HG02943 (cell line): ENCODE data around the gene HNRNPM.

Experiments
- ATAC-seq: cut with Tn5 transposase; IDR thresholded peaks from one replicate; pipeline ENCODE4 v1.9.1; 2021; ENCODE audit warnings: mild to moderate bottlenecking, low read depth, moderate library complexity; ENCODE audit not compliant: unreplicated experiment

The HNRNPM gene

GRCh38 chr19:8457209-8457608 is 12.4 kb downstream of the HNRNPM start:
- no peak for ATAC-seq

- ATAC-seq: no peak
Observed at GRCh38 chr19:8457827-8458226, 13.1 kb downstream of the HNRNPM start.

DNA sequence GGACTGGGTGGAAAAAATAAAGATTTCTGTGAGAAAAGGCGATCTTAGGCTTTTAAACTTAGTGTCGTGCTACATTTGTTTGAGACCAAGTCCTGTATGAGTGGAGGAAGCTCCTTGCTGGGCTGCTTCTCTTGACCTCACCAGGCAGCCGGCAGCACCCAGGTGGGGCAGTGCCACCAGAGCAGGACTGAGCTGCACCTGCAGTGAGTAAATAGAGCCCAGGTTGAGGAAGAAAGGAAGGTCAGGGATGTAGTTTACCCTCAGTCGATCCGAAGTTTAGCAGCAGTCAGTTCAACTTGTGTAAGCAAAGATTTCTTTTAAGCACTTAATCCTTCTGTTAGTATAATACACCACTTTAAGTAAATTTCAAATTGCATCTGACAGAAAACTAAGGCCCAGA is 13.6 kb downstream of the HNRNPM start:
- no peak for ATAC-seq

GRCh38 chr19:8459095-8459494 is 14.3 kb downstream of the HNRNPM start:
- no peak for ATAC-seq

DNA sequence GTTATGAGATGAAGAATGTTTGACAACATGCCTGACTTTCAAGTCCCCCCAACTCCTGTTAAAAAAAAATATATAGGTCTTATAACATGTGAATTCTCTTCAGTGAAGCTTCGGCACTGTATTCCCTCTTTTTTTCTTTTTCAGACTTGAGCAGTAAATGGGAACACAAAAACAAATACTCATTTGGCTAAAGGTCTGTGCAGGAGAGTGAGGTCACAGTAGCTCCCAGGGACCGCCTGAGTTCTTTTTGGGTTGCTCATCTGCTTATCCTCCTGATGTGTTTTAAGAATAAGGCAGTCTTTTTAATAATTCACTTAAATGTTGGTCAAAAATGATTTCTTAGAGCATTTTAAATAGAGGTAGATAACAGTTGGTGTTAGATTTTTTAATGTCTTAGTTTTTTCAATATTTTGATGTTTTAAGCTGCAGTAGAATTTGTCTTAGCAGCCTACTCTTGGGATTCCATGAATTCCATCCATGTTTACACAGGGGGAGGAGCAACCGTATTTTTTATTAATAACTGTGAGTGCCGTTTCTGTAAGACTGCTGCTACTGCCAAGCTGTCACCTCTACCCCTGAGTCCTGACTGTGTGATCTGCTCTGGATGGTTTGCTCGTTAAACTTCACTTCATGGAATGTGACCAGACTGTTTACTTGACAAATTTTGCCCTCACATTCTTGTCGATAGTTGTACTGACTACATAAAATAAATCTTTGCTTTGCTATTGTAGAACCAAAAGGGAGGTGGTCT is 14.9 kb downstream of the HNRNPM start:
- ATAC-seq: no peak

DNA sequence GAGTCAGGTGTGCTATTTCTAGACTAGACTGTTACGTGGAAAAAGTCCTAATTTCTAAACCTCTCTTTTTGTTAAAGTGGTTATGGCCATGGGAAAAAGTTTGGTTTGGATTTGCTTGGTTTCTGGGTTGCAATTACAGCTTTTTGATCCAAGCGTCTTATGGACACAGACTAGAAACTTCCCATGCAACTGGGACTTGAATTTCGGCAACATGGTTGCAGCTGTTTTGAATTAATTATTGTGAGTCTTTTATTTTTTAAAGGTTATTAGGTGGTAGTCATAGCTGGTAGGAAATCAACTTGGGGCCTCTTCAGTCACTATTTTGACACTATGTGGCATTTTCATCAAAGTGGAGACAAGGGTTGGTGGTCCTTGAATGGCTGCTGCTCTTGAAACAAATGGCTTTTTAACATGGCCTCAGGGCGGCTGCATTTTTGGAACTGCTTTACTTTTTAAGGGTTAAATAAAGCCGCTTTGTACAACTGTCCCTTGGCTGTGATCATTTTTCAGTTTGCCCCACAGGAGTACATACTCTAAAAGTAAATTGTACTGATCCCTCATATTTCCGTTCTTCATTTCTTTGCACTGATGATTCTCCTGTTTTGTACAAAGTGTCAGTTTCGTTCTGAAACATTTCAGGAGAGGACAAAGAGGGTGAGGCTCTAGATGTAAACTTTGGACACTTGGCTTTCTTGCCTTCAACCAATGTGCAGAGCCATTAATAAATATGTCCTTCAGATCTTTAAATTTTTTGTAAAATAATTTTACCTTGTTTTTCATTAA is 15.9 kb downstream of the HNRNPM start:
- ATAC-seq: no peak

DNA sequence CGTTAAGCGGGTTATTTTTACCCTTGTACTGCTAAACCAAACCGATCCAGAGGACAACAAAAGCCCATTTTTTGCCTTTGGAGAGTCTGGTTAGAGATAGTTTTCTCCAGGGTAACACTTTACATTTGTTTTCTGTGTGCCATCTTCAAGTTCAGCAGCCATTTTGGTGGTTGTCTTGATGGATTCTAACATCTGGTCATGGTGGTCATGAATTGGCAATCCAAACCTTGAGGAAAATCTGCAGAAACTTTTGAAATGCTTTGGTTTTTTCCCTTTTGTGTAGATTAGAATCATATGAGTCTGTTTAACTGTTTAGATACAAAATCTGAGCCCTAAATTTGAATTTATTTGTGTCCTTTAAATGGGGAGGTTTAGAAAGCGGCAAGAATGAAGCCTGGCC is 16.6 kb downstream of the HNRNPM start:
- no peak for ATAC-seq

GRCh38 chr19:8461891-8462290 is 17.1 kb downstream of the HNRNPM start:
- ATAC-seq: no peak

GRCh38 chr19:8462571-8462970 is 17.8 kb downstream of the HNRNPM start:
- no peak for ATAC-seq

GRCh38 chr19:8463365-8463764 is 18.6 kb downstream of the HNRNPM start:
- ATAC-seq: no peak

- ATAC-seq: no peak
Observed at GRCh38 chr19:8466018-8466417, 21.2 kb downstream of the HNRNPM start.

GRCh38 chr19:8468124-8468523 is 23.3 kb downstream of the HNRNPM start:
- ATAC-seq: no peak

DNA sequence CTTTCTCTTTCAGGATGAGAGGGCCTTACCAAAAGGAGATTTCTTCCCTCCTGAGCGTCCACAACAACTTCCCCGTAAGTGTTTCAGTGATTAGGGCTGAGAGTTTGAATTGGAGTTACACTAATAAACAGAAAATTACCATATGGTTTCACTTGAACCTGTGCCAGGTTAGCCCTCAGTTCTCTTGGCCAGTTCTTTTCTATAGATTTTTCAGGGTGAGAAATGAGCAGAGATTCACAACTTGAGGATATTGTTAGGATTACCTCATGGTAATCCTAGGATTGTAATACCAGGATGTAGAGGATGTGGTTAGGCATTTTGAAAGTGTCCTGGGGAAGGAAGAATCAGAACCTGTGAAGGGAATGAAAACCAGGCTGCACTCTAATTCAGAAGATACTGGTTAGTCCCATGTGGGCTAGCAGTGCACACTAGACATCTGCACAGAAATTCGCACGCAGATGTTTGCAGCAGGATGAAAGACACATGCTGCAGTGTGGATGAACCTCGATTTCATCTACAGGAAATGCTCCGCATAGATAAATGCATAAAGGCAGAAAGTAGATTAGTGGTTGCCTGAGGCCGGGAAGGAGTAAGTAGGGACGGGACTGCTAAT is 24.1 kb downstream of the HNRNPM start:
- no peak for ATAC-seq

- ATAC-seq: no peak
Observed at GRCh38 chr19:8469613-8470368, 25.0 kb downstream of the HNRNPM start.

- no peak for ATAC-seq
Observed at GRCh38 chr19:8473648-8474476, 29.1 kb downstream of the HNRNPM start.

DNA sequence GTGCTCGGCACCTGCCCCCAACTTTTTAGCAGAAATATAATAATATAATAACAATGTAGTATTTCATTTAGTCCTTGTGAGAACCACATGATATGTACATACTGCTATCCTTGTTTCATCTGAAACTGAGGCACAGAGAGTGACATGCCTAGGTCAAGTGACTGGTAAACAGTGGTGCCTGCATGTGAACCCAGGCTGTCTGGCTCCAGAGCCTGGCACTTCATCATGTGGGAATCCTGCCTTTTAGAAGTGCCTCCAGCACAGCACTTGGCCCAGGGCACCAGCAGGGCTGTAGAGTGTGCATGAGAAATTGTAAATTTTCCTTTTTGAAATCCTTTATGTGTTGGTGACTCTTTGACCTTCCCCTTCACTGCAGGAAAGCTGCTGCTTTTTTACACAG is 30.2 kb downstream of the HNRNPM start:
- no peak for ATAC-seq

GRCh38 chr19:8476524-8476923 is 31.7 kb downstream of the HNRNPM start:
- no peak for ATAC-seq

GRCh38 chr19:8477889-8478288 is 33.1 kb downstream of the HNRNPM start:
- ATAC-seq: no peak

GRCh38 chr19:8478598-8478997 is 33.8 kb downstream of the HNRNPM start:
- no peak for ATAC-seq

DNA sequence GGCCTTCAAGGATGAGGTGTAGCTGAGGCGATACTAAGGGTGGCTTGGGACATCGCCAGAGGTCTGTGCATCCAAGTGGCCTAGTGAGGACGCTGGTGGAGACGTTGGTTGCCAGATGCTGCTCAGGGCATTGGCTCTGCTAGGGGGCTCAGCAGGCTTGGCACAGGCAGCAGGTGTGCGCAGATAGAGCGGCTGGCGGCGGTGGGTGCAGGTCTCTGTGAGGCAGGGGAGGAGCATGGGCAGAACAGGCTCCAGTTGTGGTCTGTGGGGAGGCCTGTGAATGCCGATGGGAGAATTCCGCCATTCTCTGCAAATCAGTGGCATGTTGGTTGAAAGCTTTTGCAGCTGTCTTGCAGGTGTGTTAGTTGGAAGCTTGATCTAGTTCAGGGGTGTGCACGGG is 36.4 kb downstream of the HNRNPM start:
- ATAC-seq: no peak
